Ramos (cell line): Measurements from ENCODE around the gene DENND5B.
"Not testable (repeated sequence)": the region's sequence is repeated elsewhere in the genome, so short reads cannot be mapped to it uniquely, and the experiment has no call there.

Experiments
- in situ Hi-C: fragments of 300-500 bp; cut with MboI; formaldehyde crosslinking; loops from one replicate; pipeline ENCODE4 v1.14.3; 2022; ENCODE audit warnings: low sequenced_read_pairs; ENCODE audit not compliant: unreplicated experiment

DENND5B gene

GRCh38 chr12:31406345-31406744, 184.6 kb downstream of the DENND5B start:
- in situ Hi-C loops = loop anchor here (10.0 kb wide), 1 partner anchor 908 kb away; no protein-coding TSS in a partner anchor

- in situ Hi-C loops = loop anchor here (10.0 kb wide), 1 partner anchor 910 kb away; no protein-coding TSS in a partner anchor
Measured at GRCh38 chr12:31405021-31405420, 185.9 kb downstream of the DENND5B start.

- in situ Hi-C loops = loop anchor here (5.0 to 10.0 kb wide), 2 partner anchors 234 to 912 kb away; no protein-coding TSS in a partner anchor
Measured at GRCh38 chr12:31403099-31403607, 187.8 kb downstream of the DENND5B start.

GRCh38 chr12:31393004-31393550, 197.9 kb downstream of the DENND5B start:
- in situ Hi-C loops = no loop called here

GRCh38 chr12:31390991-31391390, 199.9 kb downstream of the DENND5B start:
- in situ Hi-C loops = no loop called here

GRCh38 chr12:31388713-31389112, 202.2 kb downstream of the DENND5B start:
- in situ Hi-C loops = no loop called here

- in situ Hi-C loops = no loop called here
Measured at GRCh38 chr12:31387466-31387865, 203.5 kb downstream of the DENND5B start.

GRCh38 chr12:31387011-31387410, 203.9 kb downstream of the DENND5B start:
- in situ Hi-C loops = no loop called here

- in situ Hi-C loops = no loop called here
Measured at GRCh38 chr12:31386364-31386777, 204.6 kb downstream of the DENND5B start.

- in situ Hi-C loops = not testable (repeated sequence)
Measured at GRCh38 chr12:31377210-31377609, 213.7 kb downstream of the DENND5B start.

GRCh38 chr12:31375422-31375821, 215.5 kb downstream of the DENND5B start:
- in situ Hi-C loops = not testable (repeated sequence)

GRCh38 chr12:31371256-31371620, 219.7 kb downstream of the DENND5B start:
- in situ Hi-C loops = no loop called here

- in situ Hi-C loops = no loop called here
Measured at GRCh38 chr12:31370531-31371255, 220.2 kb downstream of the DENND5B start.

- in situ Hi-C loops = no loop called here
Measured at GRCh38 chr12:31369712-31370521, 221.0 kb downstream of the DENND5B start.

- in situ Hi-C loops = no loop called here
Measured at GRCh38 chr12:31368666-31369361, 222.1 kb downstream of the DENND5B start.

GRCh38 chr12:31366104-31366621, 224.8 kb downstream of the DENND5B start:
- in situ Hi-C loops = no loop called here

GRCh38 chr12:31363831-31364230, 227.1 kb downstream of the DENND5B start:
- in situ Hi-C loops = no loop called here

GRCh38 chr12:31363416-31363809, 227.5 kb downstream of the DENND5B start:
- in situ Hi-C loops = no loop called here

- in situ Hi-C loops = no loop called here
Measured at GRCh38 chr12:31362759-31363415, 228.0 kb downstream of the DENND5B start.
